H1 (cell line): Measurements from ENCODE around the gene ASTN2. TPM values are rescaled to one million over a fixed set of nuclear protein-coding genes. Genes with fewer than 3 reads are reported as not detected.

Source experiments
- CTCF ChIA-PET: fragments of 300-600 bp; sonication (Branson Sonifier 250); formaldehyde crosslinking; loops from one replicate; lab custom pipeline; 2021; ENCODE audit not compliant: partially characterized antibody; lab: Charles Lee
- POLR2A ChIA-PET: fragments of 300-600 bp; sonication (Branson Sonifier 250); formaldehyde crosslinking; loops from one replicate; lab custom pipeline; 2021; ENCODE audit warnings: inconsistent platforms; ENCODE audit not compliant: partially characterized antibody; lab: Charles Lee
- DNase-seq, 2 experiments: peaks; one replicate each; pipeline versions ENCODE4 v3.0.0 to v3.0.0-alpha.2; 2010 to 2022; ENCODE audit warnings: low spot score in 2 of 2, low read depth in 1 of 2, mixed read lengths in 1 of 2
- FAIRE-seq: peaks from 2 replicates; lab custom pipeline; 2011; peaks lifted over from hg19 to GRCh38; lab: Jason Lieb, UNC
- H2AFZ ChIP-seq: 2 replicates; pipeline ENCODE4 v1.8.1; 2012; ENCODE audit warnings: low read length, inconsistent platforms
- H2AK5ac ChIP-seq: 2 replicates; pipeline ENCODE4 v1.6.1; 2013; ENCODE audit warnings: low read depth, low read length
- H2BK120ac ChIP-seq: replicated peaks from 2 replicates; pipeline ENCODE3; 2013; ENCODE audit warnings: low read depth, low read length, inconsistent platforms
- H2BK12ac ChIP-seq: 2 replicates; pipeline ENCODE4 v1.6.1; 2013; ENCODE audit warnings: low read depth, low read length
- H2BK15ac ChIP-seq: 2 replicates; pipeline ENCODE4 v1.6.1; 2013; ENCODE audit warnings: low read length
- H2BK20ac ChIP-seq: 2 replicates; pipeline ENCODE4 v1.6.1; 2013; ENCODE audit warnings: low read length
- H2BK5ac ChIP-seq: 2 replicates; pipeline ENCODE4 v1.6.1; 2013; ENCODE audit warnings: low read depth, low read length
- H3K14ac ChIP-seq: 2 replicates; pipeline ENCODE4 v1.6.1; 2013; ENCODE audit warnings: inconsistent platforms; ENCODE audit not compliant: insufficient read length
- H3K18ac ChIP-seq: 2 replicates; pipeline ENCODE4 v1.6.1; 2013; ENCODE audit warnings: low read length; ENCODE audit errors: extremely low read depth
- H3K23ac ChIP-seq: 2 replicates; pipeline ENCODE4 v1.6.1; 2013; ENCODE audit warnings: inconsistent platforms; ENCODE audit not compliant: insufficient read length
- H3K23me2 ChIP-seq: 2 replicates; pipeline ENCODE4 v1.6.1; 2013; ENCODE audit warnings: low read depth, low read length
- H3K27ac ChIP-seq: 2 replicates; pipeline ENCODE4 v1.6.1; 2011; ENCODE audit warnings: low read depth, low read length, inconsistent platforms
- H3K27me3 ChIP-seq, 4 experiments: replicated peaks in 1 of 4; 1 replicate in 1 of 4; 2 replicates in 3 of 4; pipeline versions ENCODE4 v1.6.1 to v1.8.1; 2011 to 2013; ENCODE audit warnings: low read length in 3 of 4, mild to moderate bottlenecking in 3 of 4, inconsistent platforms in 2 of 4, mixed read lengths in 2 of 4, moderate library complexity in 1 of 4; ENCODE audit not compliant: control insufficient read depth in 3 of 4, insufficient read depth in 3 of 4; ENCODE audit errors: extremely low read depth in 1 of 4
- H3K36me3 ChIP-seq, 4 experiments: 2 replicates each; pipeline versions ENCODE4 v1.6.1 to v1.8.1; 2011 to 2013; ENCODE audit warnings: mild to moderate bottlenecking in 4 of 4, low read length in 3 of 4, moderate library complexity in 2 of 4, control low read depth in 1 of 4, inconsistent platforms in 1 of 4; ENCODE audit not compliant: insufficient read depth in 4 of 4, control insufficient read depth in 2 of 4
- H3K4ac ChIP-seq: replicated peaks from 2 replicates; pipeline ENCODE3; 2013; ENCODE audit warnings: low read length, low read depth, mixed read lengths, inconsistent platforms; ENCODE audit not compliant: insufficient read length
- H3K4me1 ChIP-seq, 4 experiments: replicated peaks in 1 of 4; 1 replicate in 1 of 4; 2 replicates in 3 of 4; pipeline versions ENCODE4 v1.6.1 to v1.8.1; 2011 to 2013; ENCODE audit warnings: low read length in 3 of 4, inconsistent platforms in 2 of 4, mixed read lengths in 1 of 4; ENCODE audit not compliant: insufficient read depth in 4 of 4, control insufficient read depth in 3 of 4
- H3K4me2 ChIP-seq, 2 experiments: 2 replicates each; pipeline versions ENCODE4 v1.6.1 to v1.8.1; 2011 to 2013; ENCODE audit warnings: low read depth in 2 of 2, low read length in 2 of 2, control low read depth in 1 of 2, inconsistent platforms in 1 of 2, mild to moderate bottlenecking in 1 of 2; ENCODE audit not compliant: insufficient read depth in 1 of 2
- H3K4me3 ChIP-seq, 4 experiments: fragments of 200-600, 300-600 bp in 1 of 4; sonication (generic), shearing (Covaris generic), sonication (Bioruptor Twin) in 1 of 4; 2 replicates each; pipeline versions ENCODE4 v1.5.1 to v1.8.1; 2011 to 2016; ENCODE audit warnings: low read length in 4 of 4, low read depth in 3 of 4, control low read depth in 2 of 4, inconsistent platforms in 2 of 4, mild to moderate bottlenecking in 2 of 4, mixed read lengths in 1 of 4, moderate library complexity in 1 of 4; ENCODE audit not compliant: insufficient read depth in 2 of 4; ENCODE audit errors: extremely low read depth in 1 of 4
- H3K56ac ChIP-seq: replicated peaks from 2 replicates; pipeline ENCODE3; 2013; ENCODE audit warnings: low read depth, mild to moderate bottlenecking, mixed read lengths, low read length, inconsistent platforms; ENCODE audit not compliant: insufficient read length
- H3K79me1 ChIP-seq: 2 replicates; pipeline ENCODE4 v1.6.1; 2013; ENCODE audit warnings: low read depth, low read length, control low read depth
- H3K79me2 ChIP-seq, 2 experiments: 2 replicates each; pipeline versions ENCODE4 v1.6.1 to v1.8.1; 2012 to 2013; ENCODE audit warnings: low read length in 2 of 2, mild to moderate bottlenecking in 2 of 2, inconsistent platforms in 1 of 2; ENCODE audit not compliant: insufficient read depth in 2 of 2, control insufficient read depth in 1 of 2
- H3K9ac ChIP-seq, 4 experiments: replicated peaks in 1 of 4; 1 replicate in 1 of 4; 2 replicates in 3 of 4; pipeline versions ENCODE4 v1.6.1 to v1.8.1; 2011 to 2013; ENCODE audit warnings: low read depth in 3 of 4, low read length in 3 of 4, control low read depth in 2 of 4, mild to moderate bottlenecking in 2 of 4, moderate library complexity in 2 of 4, inconsistent platforms in 1 of 4; ENCODE audit errors: extremely low read depth in 1 of 4
- H3K9me3 ChIP-seq, 2 experiments: 2 replicates each; pipeline versions ENCODE4 v1.6.1 to v1.8.1; 2012 to 2013; ENCODE audit warnings: mild to moderate bottlenecking in 2 of 2, moderate library complexity in 2 of 2, control low read depth in 1 of 2, inconsistent platforms in 1 of 2, low read depth in 1 of 2, low read length in 1 of 2, mixed read lengths in 1 of 2; ENCODE audit not compliant: insufficient read depth in 2 of 2
- H4K20me1 ChIP-seq, 2 experiments: replicated peaks in 1 of 2; 2 replicates each; pipeline versions ENCODE3 to v1.8.1; 2011 to 2013; ENCODE audit warnings: inconsistent platforms in 2 of 2, low read length in 2 of 2, mild to moderate bottlenecking in 1 of 2; ENCODE audit not compliant: insufficient read depth in 2 of 2, control insufficient read depth in 1 of 2
- H4K5ac ChIP-seq: 2 replicates; pipeline ENCODE4 v1.6.1; 2013; ENCODE audit warnings: low read length, low read depth, mixed read lengths, inconsistent platforms; ENCODE audit not compliant: insufficient read length
- H4K8ac ChIP-seq: 2 replicates; pipeline ENCODE4 v1.8.0; 2013; ENCODE audit warnings: mild to moderate bottlenecking, moderate library complexity, low read length, inconsistent platforms; ENCODE audit not compliant: insufficient read depth; ENCODE audit errors: extremely low read depth
- H4K91ac ChIP-seq: replicated peaks from 2 replicates; pipeline ENCODE3; 2013; ENCODE audit warnings: low read length, mixed read lengths, inconsistent platforms; ENCODE audit not compliant: insufficient read length
- EZH2 ChIP-seq: fragments of 200-600 bp; sonication (generic); IDR thresholded peaks from 2 replicates; pipeline ENCODE4 v1.7.1; 2012; ENCODE audit warnings: low read depth, mild to moderate bottlenecking, moderate library complexity, low read length, inconsistent platforms; ENCODE audit not compliant: severe bottlenecking
- KDM1A ChIP-seq: fragments of 200-600, 300-600 bp; sonication (generic); IDR thresholded peaks from 2 replicates; pipeline ENCODE4 v1.7.1; 2016; ENCODE audit warnings: mild to moderate bottlenecking, low read length, borderline replicate concordance
- RAD21 ChIP-seq, 2 experiments: IDR thresholded peaks in 1 of 2; conservative IDR thresholded peaks in 1 of 2; 2 replicates each; pipeline ENCODE4 v1.6.1; 2011; ENCODE audit warnings: low read depth in 2 of 2, low read length in 2 of 2, improper control_type of control experiment in 1 of 2, inconsistent platforms in 1 of 2, mild to moderate bottlenecking in 1 of 2, moderate library complexity in 1 of 2
- SAP30 ChIP-seq: fragments of 300-600 bp; sonication (generic); IDR thresholded peaks from 2 replicates; pipeline ENCODE4 v1.7.1; 2012; ENCODE audit warnings: low read length, moderate library complexity, mild to moderate bottlenecking, inconsistent platforms; ENCODE audit not compliant: insufficient read depth, insufficient replicate concordance
- TAF7 ChIP-seq: optimal IDR thresholded peaks from 2 replicates; pipeline ENCODE3; 2011; ENCODE audit warnings: low read depth, mild to moderate bottlenecking, inconsistent platforms, low read length, moderate library complexity, borderline replicate concordance
- WGBS, 2 experiments: shearing (Covaris generic) in 1 of 2; methylation state at CpG; one replicate each; pipeline versions ENCODE4 v1.1.6 to v1.1.7; 2013 to 2015; ENCODE audit warnings: low lambda C conversion rate in 2 of 2, mixed read lengths in 2 of 2, inconsistent platforms in 1 of 2, low coverage in 1 of 2, missing lambda C conversion rate in 1 of 2; ENCODE audit not compliant: insufficient replicate concordance in 2 of 2, insufficient coverage in 1 of 2, insufficient read length in 1 of 2; ENCODE audit errors: extremely low coverage in 1 of 2, missing lambda C conversion rate in 1 of 2; 5-methylcytosine and 5-hydroxymethylcytosine counted together
- polyA plus RNA-seq, 7 experiments: library from polyadenylated mRNA; depleted of rRNA in 3 of 7; stranded (reverse) in 5 of 7; unstranded in 2 of 7; fragments of >200 nt in 5 of 7; fragments of 200-250 nt in 2 of 7; gene quantifications; 1 replicate in 5 of 7; 2 replicates in 1 of 7; 4 replicates in 1 of 7; pipeline versions ENCODE4 v1.2.1 to v1.2.3, GENCODE V29; 2011 to 2013; ENCODE audit warnings: missing spikeins in 2 of 7, mixed read lengths in 2 of 7
- total RNA-seq: library from RNA; stranded (reverse); fragmentation: NEBNext Ultra II Directional; extraction: Animal tissue kit (Norgen Biotek cat#: 25700); gene quantifications from 2 replicates; pipeline ENCODE4 v1.2.1, GENCODE V29; 2021
- TF ChIP-seq, protein P1 (sequence below): IDR thresholded peaks from 2 replicates; pipeline ENCODE4 v1.6.1; 2012; ENCODE audit warnings: inconsistent platforms

ASTN2 gene
- total and polyA plus RNA-seq, 2 of the 8 experiments (the other 6 are each of a cell fraction or from before 2014, with no cell fraction given), result 8.2 to 13.7 TPM

DNA sequence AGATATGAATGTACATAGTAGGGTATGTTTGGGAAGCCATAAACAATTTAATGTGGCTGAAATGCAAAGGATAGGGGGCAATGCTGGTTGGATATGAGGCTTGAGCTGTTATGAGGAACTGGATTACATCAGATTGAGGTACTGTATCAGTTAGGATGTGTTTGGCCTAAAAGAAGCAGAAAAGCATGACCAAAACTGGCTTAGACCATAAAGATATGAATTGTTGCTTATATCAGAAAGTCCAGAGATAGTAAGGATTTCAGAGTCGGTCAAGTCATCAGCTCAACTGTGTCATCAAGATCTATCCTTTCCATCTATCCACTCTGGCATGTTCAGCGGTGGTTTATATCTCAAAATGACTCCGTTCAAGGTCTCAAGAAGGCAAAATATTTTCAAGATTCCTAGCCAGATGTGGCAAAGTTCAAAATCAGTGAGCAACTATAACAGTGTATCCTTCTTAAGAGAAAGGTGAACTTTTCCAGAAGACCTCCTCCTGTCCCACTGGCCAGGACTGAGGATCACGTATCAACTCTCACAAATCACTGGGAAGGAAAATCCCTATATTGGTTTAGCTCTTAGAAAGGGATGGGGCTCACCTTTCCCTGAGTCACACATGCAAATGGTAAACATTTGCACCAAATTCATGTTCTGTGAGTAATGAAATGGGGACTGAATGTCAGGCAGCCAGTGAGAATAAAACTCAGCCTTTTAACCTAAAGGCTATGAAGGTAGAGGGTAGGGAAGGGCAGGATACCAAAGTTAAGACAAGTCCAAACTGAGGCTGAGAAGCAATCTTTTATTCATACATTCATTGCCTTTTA lies 469.9 kb downstream of the ASTN2 start:
- Histone ChIP-seq H4K20me1 (no peaks in the 10 kb centered on the region), H4K5ac (no peak overlapping the region), H3K27ac (no peak overlapping the region), H3K14ac (no peak overlapping the region), H3K23me2 (peaks cover 2% of the 10 kb centered on the region; the same call in 1 of the 2 replicates), H3K9ac (no peak overlapping the region), H4K8ac (no peak overlapping the region), H3K79me2 (no peaks in the 10 kb centered on the region), H2BK15ac (no peak overlapping the region), H3K56ac (no peak overlapping the region), H3K4me2 (no peak overlapping the region), H3K4me1 (peaks cover 0 to 8% (median 6%) of the 10 kb centered on the region in 4 experiments; a peak in 5 of 7 replicates), H2BK5ac (no peak overlapping the region), H4K91ac (no peak overlapping the region), H2AK5ac (no peak overlapping the region), H3K23ac (no peak overlapping the region), H3K18ac (no peak overlapping the region), H2AFZ (no peak overlapping the region), H3K27me3 (no peaks in the 10 kb centered on the region), H2BK120ac (no peak overlapping the region), H2BK12ac (no peak overlapping the region), H3K9me3 (no peaks in the 10 kb centered on the region), H3K36me3 (no peaks in the 10 kb centered on the region), H2BK20ac (no peak overlapping the region), H3K4ac (no peak overlapping the region), H3K4me3 (no peak overlapping the region), H3K79me1 (no peaks in the 10 kb centered on the region)
- FAIRE-seq (no peak), DNase-seq (no peak)
- POLR2A ChIA-PET, result interaction anchor here (1.8 kb wide), 1 partner anchor 17 kb away, joined by 6 read pairs; no protein-coding TSS in a partner anchor
- TF ChIP-seq SAP30, result no peak
- TF ChIP-seq, protein P1, sequence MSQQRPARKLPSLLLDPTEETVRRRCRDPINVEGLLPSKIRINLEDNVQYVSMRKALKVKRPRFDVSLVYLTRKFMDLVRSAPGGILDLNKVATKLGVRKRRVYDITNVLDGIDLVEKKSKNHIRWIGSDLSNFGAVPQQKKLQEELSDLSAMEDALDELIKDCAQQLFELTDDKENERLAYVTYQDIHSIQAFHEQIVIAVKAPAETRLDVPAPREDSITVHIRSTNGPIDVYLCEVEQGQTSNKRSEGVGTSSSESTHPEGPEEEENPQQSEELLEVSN, result no peak
- no peak for TF ChIP-seq KDM1A
- no peak for TF ChIP-seq TAF7
- TF ChIP-seq RAD21 (IDR thresholded peaks at IDR 0.05 in 1 of 2, conservative IDR thresholded peaks at IDR 0.05 in 1 of 2; ENCODE audit: low read depth in 2 of 2, low read length in 2 of 2), result no peak
- TF ChIP-seq EZH2, result no peak
- WGBS, 2 experiments, result 86% methylated on average over 4 of the region's 4 CpGs; no CpG with 5 or more reads in 1 of the 2 experiments
- CTCF ChIA-PET, result no interaction called here
